H9 (cell line): ENCODE measurements around the gene DCAF8. TPM values are rescaled to one million over a fixed set of nuclear protein-coding genes. Genes with fewer than 3 reads are reported as not detected.
A peak's percentile ranks its signal among the peaks of the same experiment; 100 is the strongest.

Experiments
- DNase-seq: peaks from one replicate; pipeline ENCODE4 v3.0.0-alpha.2; 2017
- H2AFZ ChIP-seq: one replicate; pipeline ENCODE4 v1.6.1; 2013; ENCODE audit warnings: mild to moderate bottlenecking, low read length, control low read depth, moderate library complexity
- H2AK5ac ChIP-seq: 2 replicates; pipeline ENCODE4 v1.6.1; 2013; ENCODE audit warnings: low read length, control low read depth, mixed read lengths; ENCODE audit not compliant: insufficient read length
- H2BK120ac ChIP-seq: one replicate; pipeline ENCODE4 v1.6.1; 2013; ENCODE audit warnings: low read depth, mild to moderate bottlenecking, low read length, control low read depth, inconsistent platforms; ENCODE audit not compliant: poor library complexity, severe bottlenecking
- H2BK12ac ChIP-seq: 2 replicates; pipeline ENCODE4 v1.6.1; 2013; ENCODE audit warnings: low read length, control low read depth, mixed read lengths, low read depth; ENCODE audit not compliant: insufficient read length
- H2BK15ac ChIP-seq: 2 replicates; pipeline ENCODE4 v1.6.1; 2013; ENCODE audit warnings: low read depth, low read length, control low read depth
- H2BK20ac ChIP-seq: one replicate; pipeline ENCODE4 v1.6.1; 2013; ENCODE audit warnings: low read depth, mild to moderate bottlenecking, low read length, control low read depth, inconsistent platforms; ENCODE audit not compliant: poor library complexity, severe bottlenecking
- H2BK5ac ChIP-seq: 2 replicates; pipeline ENCODE4 v1.6.1; 2013; ENCODE audit warnings: low read length, control low read depth, mixed read lengths; ENCODE audit not compliant: insufficient read length
- H3K14ac ChIP-seq: 2 replicates; pipeline ENCODE4 v1.6.1; 2013; ENCODE audit warnings: low read length, control low read depth; ENCODE audit not compliant: insufficient read depth
- H3K18ac ChIP-seq: 2 replicates; pipeline ENCODE4 v1.6.1; 2013; ENCODE audit warnings: low read depth, mild to moderate bottlenecking, mixed read lengths, low read length, control low read depth; ENCODE audit not compliant: insufficient read length
- H3K23ac ChIP-seq: 2 replicates; pipeline ENCODE4 v1.6.1; 2013; ENCODE audit warnings: low read length, control low read depth, mixed read lengths, low read depth; ENCODE audit not compliant: insufficient read length
- H3K23me2 ChIP-seq: 2 replicates; pipeline ENCODE4 v1.6.1; 2013; ENCODE audit warnings: low read depth, mild to moderate bottlenecking, mixed read lengths, low read length, control low read depth; ENCODE audit not compliant: insufficient read length, poor library complexity, severe bottlenecking
- H3K27ac ChIP-seq: 2 replicates; pipeline ENCODE4 v1.5.1; 2013; ENCODE audit warnings: low read length, control low read depth, mixed read lengths, low read depth; ENCODE audit not compliant: insufficient read length
- H3K27me3 ChIP-seq: 2 replicates; pipeline ENCODE4 v1.6.1; 2013; ENCODE audit warnings: low read length, control low read depth, inconsistent platforms; ENCODE audit not compliant: insufficient read depth
- H3K4ac ChIP-seq: 2 replicates; pipeline ENCODE4 v1.6.1; 2013; ENCODE audit warnings: low read depth, mild to moderate bottlenecking, control low read depth, inconsistent platforms, low read length, moderate library complexity
- H3K4me1 ChIP-seq: 2 replicates; pipeline ENCODE4 v1.6.1; 2013; ENCODE audit warnings: low read length, control low read depth, inconsistent platforms; ENCODE audit not compliant: insufficient read depth
- H3K4me2 ChIP-seq: 2 replicates; pipeline ENCODE4 v1.6.1; 2013; ENCODE audit warnings: low read length, control low read depth, mixed read lengths; ENCODE audit not compliant: insufficient read length, insufficient read depth
- H3K56ac ChIP-seq: 2 replicates; pipeline ENCODE4 v1.6.1; 2013; ENCODE audit warnings: low read depth, mild to moderate bottlenecking, mixed read lengths, low read length, control low read depth; ENCODE audit not compliant: insufficient read length
- H3K79me1 ChIP-seq: 2 replicates; pipeline ENCODE4 v1.6.1; 2013; ENCODE audit warnings: low read depth, mild to moderate bottlenecking, moderate library complexity, low read length, control low read depth, inconsistent platforms; ENCODE audit not compliant: insufficient read depth, poor library complexity, severe bottlenecking
- H3K79me2 ChIP-seq: 2 replicates; pipeline ENCODE4 v1.6.1; 2013; ENCODE audit warnings: low read length, control low read depth, inconsistent platforms; ENCODE audit not compliant: insufficient read depth
- H3K9ac ChIP-seq: 2 replicates; pipeline ENCODE4 v1.6.1; 2013; ENCODE audit warnings: low read length, control low read depth, mixed read lengths; ENCODE audit not compliant: insufficient read length; ENCODE audit errors: extremely low read depth
- H3K9me3 ChIP-seq: one replicate; pipeline ENCODE4 v1.6.1; 2013; ENCODE audit warnings: low read depth, low read length, inconsistent platforms; ENCODE audit not compliant: control insufficient read depth
- H3T11ph ChIP-seq: one replicate; pipeline ENCODE4 v1.6.1; 2013; ENCODE audit warnings: mild to moderate bottlenecking, low read length, control low read depth, inconsistent platforms
- H4K20me1 ChIP-seq: one replicate; pipeline ENCODE4 v1.6.1; 2013; ENCODE audit not compliant: control insufficient read depth, insufficient read length, insufficient read depth
- H4K5ac ChIP-seq: 2 replicates; pipeline ENCODE4 v1.6.1; 2013; ENCODE audit warnings: low read depth, mild to moderate bottlenecking, mixed read lengths, low read length, control low read depth; ENCODE audit not compliant: insufficient read length
- H4K8ac ChIP-seq: replicated peaks from 2 replicates; pipeline ENCODE4 v1.6.1; 2013; ENCODE audit warnings: low read length, control low read depth, mixed read lengths, low read depth; ENCODE audit not compliant: insufficient read length
- H4K91ac ChIP-seq: 2 replicates; pipeline ENCODE4 v1.6.1; 2013; ENCODE audit warnings: low read depth, mild to moderate bottlenecking, moderate library complexity, mixed read lengths, low read length, control low read depth; ENCODE audit not compliant: insufficient read length
- H3K27ac Mint-ChIP-seq, 3 experiments: 2 replicates in 2 of 3; 3 replicates in 1 of 3; pipeline ENCODE4 v1.8.0; 2020 to 2021; ENCODE audit warnings: mixed read lengths in 3 of 3, mild to moderate bottlenecking in 1 of 3, moderate library complexity in 1 of 3
- H3K27me3 Mint-ChIP-seq: 2 replicates; pipeline ENCODE4 v1.8.0; 2021; ENCODE audit warnings: low read depth, mild to moderate bottlenecking, moderate library complexity, mixed read lengths
- H3K36me3 Mint-ChIP-seq, 3 experiments: 2 replicates in 2 of 3; 3 replicates in 1 of 3; pipeline ENCODE4 v1.8.0; 2020 to 2021; ENCODE audit warnings: low read depth in 3 of 3, mixed read lengths in 3 of 3; ENCODE audit not compliant: insufficient read depth in 1 of 3
- H3K4me1 Mint-ChIP-seq, 2 experiments: 2 replicates each; pipeline ENCODE4 v1.8.0; 2020; ENCODE audit warnings: mixed read lengths in 2 of 2
- H3K4me3 Mint-ChIP-seq, 2 experiments: 2 replicates in 1 of 2; 3 replicates in 1 of 2; pipeline ENCODE4 v1.8.0; 2020 to 2021; ENCODE audit warnings: mild to moderate bottlenecking in 2 of 2, mixed read lengths in 2 of 2, moderate library complexity in 1 of 2
- H3K9me3 Mint-ChIP-seq, 2 experiments: 2 replicates in 1 of 2; 3 replicates in 1 of 2; pipeline ENCODE4 v1.8.0; 2020; ENCODE audit warnings: mild to moderate bottlenecking in 2 of 2, mixed read lengths in 2 of 2, moderate library complexity in 1 of 2
- WGBS: extraction: QIAGEN DNeasy Blood & Tissue Kit; methylation state at CpG from one replicate; pipeline ENCODE4 v1.1.7; 2013; ENCODE audit warnings: missing lambda C conversion rate, low lambda C conversion rate, mixed read lengths; ENCODE audit not compliant: insufficient read length; ENCODE audit errors: extremely low coverage; 5-methylcytosine and 5-hydroxymethylcytosine counted together
- total RNA-seq: library from RNA; stranded (reverse); gene quantifications from 2 replicates; pipeline ENCODE4 v1.2.1, GENCODE V29; 2021
- TF ChIP-seq, protein P1 (sequence below): fragments of 200-600 bp; sonication (generic); conservative IDR thresholded peaks from 3 replicates; pipeline ENCODE4 v1.8.0; 2021; ENCODE audit warnings: antibody characterized with exemption, mild to moderate bottlenecking

The DCAF8 gene
- total RNA-seq, 1 experiment from 2014 or later = 106 TPM

DNA sequence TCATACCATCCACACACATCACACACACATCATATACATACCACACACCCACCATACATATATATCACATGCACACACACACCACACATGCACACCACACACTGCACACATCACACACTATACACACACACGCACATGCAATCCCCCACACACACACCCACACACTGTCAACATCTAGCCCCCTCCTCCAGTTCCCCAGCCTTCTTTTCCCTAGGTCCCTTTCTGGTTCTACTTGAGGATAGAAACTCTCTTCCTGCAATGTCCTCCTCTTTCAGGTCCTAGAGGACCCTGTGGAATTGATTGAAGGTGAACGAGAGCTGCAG, 67.7 kb downstream of the DCAF8 start:
- no peak overlapping the region for H3K18ac ChIP-seq
- H3K9me3 ChIP-seq = no peaks in the 10 kb centered on the region
- no peak overlapping the region for H2BK120ac ChIP-seq
- H2BK12ac ChIP-seq = no peak overlapping the region
- H3T11ph ChIP-seq = no peak overlapping the region
- no peak overlapping the region for H2BK15ac ChIP-seq
- no peaks in the 10 kb centered on the region for H3K79me2 ChIP-seq
- H3K56ac ChIP-seq = no peak overlapping the region
- H3K4me1 ChIP-seq = peaks cover 3% of the 10 kb centered on the region; the same call in 1 of the 2 replicates
- Mint-ChIP-seq H3K27ac (no peak overlapping the region), H3K4me3 (no peak overlapping the region), H3K27me3 (peaks cover 8% of the 10 kb centered on the region), H3K36me3 (no peaks in the 10 kb centered on the region; a peak in 1 of 7 replicates), H3K9me3 (no peaks in the 10 kb centered on the region), H3K4me1 (peaks cover 6 to 12% of the 10 kb centered on the region in 2 experiments; a peak in 2 of 4 replicates)
- H3K9ac ChIP-seq = no peak overlapping the region
- TF ChIP-seq, protein P1, sequence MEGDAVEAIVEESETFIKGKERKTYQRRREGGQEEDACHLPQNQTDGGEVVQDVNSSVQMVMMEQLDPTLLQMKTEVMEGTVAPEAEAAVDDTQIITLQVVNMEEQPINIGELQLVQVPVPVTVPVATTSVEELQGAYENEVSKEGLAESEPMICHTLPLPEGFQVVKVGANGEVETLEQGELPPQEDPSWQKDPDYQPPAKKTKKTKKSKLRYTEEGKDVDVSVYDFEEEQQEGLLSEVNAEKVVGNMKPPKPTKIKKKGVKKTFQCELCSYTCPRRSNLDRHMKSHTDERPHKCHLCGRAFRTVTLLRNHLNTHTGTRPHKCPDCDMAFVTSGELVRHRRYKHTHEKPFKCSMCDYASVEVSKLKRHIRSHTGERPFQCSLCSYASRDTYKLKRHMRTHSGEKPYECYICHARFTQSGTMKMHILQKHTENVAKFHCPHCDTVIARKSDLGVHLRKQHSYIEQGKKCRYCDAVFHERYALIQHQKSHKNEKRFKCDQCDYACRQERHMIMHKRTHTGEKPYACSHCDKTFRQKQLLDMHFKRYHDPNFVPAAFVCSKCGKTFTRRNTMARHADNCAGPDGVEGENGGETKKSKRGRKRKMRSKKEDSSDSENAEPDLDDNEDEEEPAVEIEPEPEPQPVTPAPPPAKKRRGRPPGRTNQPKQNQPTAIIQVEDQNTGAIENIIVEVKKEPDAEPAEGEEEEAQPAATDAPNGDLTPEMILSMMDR = no peak
- no peaks in the 10 kb centered on the region for H4K20me1 ChIP-seq
- H3K23me2 ChIP-seq = no peaks in the 10 kb centered on the region
- WGBS = no CpG with 5 or more reads among the region's 2 CpGs
- no peak overlapping the region for H3K14ac ChIP-seq
- H3K27me3 ChIP-seq = no peaks in the 10 kb centered on the region
- no peak overlapping the region for H2AK5ac ChIP-seq
- H4K91ac ChIP-seq = no peak overlapping the region
- H3K27ac ChIP-seq = no peak overlapping the region
- DNase-seq = no peak
- no peak overlapping the region for H3K4ac ChIP-seq
- no peak overlapping the region for H4K5ac ChIP-seq
- H4K8ac ChIP-seq = peak overlapping the region; percentile 0
- H3K23ac ChIP-seq = no peak overlapping the region
- no peak overlapping the region for H2BK5ac ChIP-seq
- no peak overlapping the region for H2BK20ac ChIP-seq
- no peaks in the 10 kb centered on the region for H3K79me1 ChIP-seq
- H3K4me2 ChIP-seq = no peak overlapping the region
- no peak overlapping the region for H2AFZ ChIP-seq
